Activated naive CD4-positive, alpha-beta T cell treated with anti-CD3 and anti-CD28 coated beads, Interleukin-2, amount 10 ng/mL, durations not matched to agents 7 days and 5 days (primary cell): ENCODE results near the gene MAP2K7.
"Not testable (repeated sequence)": the region's sequence is repeated elsewhere in the genome, so short reads cannot be mapped to it uniquely, and the experiment has no call there.

ENCODE experiments used
- CTCF ChIA-PET: fragments of 350-600 bp; sonication (Branson Sonifier 250); formaldehyde crosslinking; loops from one replicate; lab custom pipeline; 2021; ENCODE audit warnings: antibody characterized with exemption; lab: Charles Lee
- DNase-seq: peaks from one replicate; pipeline ENCODE4 v3.0.0-alpha.2; 2020
- H3K27ac Mint-ChIP-seq: one replicate; pipeline ENCODE4 v1.8.0; 2021; ENCODE audit warnings: mild to moderate bottlenecking, moderate library complexity, mixed read lengths
- H3K27me3 Mint-ChIP-seq: one replicate; pipeline ENCODE4 v1.8.0; 2021; ENCODE audit warnings: mild to moderate bottlenecking, mixed read lengths
- H3K36me3 Mint-ChIP-seq: one replicate; pipeline ENCODE4 v1.8.0; 2021; ENCODE audit warnings: mixed read lengths
- H3K4me1 Mint-ChIP-seq: one replicate; pipeline ENCODE4 v1.8.0; 2021; ENCODE audit warnings: mixed read lengths
- H3K4me3 Mint-ChIP-seq: one replicate; pipeline ENCODE4 v1.8.0; 2021; ENCODE audit warnings: mild to moderate bottlenecking, moderate library complexity, mixed read lengths
- H3K9me3 Mint-ChIP-seq: one replicate; pipeline ENCODE4 v1.8.0; 2021; ENCODE audit warnings: mixed read lengths

Gene MAP2K7

DNA sequence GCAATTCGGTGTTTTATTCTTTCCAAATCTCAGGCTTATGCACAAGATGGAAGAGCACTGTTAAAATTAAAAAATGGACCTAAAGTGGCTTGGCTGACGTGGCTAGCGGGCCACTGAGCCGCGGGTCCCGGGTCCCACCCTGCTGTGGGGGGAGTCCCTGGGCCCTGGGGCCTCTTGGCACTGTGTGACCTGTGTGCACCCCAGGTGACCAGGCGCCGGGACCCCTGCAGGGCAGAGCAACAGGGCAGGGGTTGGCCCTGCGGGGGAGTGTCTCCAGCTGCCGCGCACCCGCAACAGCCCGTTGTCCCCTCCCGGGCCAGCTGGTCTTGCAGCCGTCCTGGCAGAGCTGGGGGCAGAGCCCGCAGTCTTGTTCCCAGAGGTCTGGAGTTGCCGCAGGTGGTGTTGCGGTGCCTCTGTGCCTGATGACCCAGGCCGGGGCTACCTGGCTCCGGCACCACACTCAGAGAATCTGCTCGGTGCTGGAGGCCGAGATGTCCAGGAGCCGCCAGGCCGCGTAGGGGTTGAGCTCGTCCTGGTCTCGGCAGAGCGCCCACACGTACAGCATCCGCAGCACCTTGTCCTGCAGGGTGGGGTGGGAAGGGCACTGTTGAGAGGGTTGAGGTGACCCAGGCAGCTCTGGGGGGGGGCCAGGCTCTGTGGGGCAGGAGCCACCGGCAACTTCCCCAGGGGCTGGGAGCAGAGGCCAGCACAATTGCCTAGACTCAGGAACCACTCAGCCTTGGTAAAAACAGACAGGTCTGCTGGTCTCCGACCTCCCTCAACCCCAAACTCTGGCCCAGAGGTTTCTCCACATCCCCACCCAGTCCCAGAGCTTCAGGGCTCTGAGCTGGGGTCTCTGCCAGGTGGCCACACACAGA, 23.3 kb downstream of the MAP2K7 start:
- Mint-ChIP-seq H3K27me3 (peaks cover 4% of the 10 kb centered on the region), H3K9me3 (no peaks in the 10 kb centered on the region), H3K36me3 (peaks cover 6% of the 10 kb centered on the region), H3K4me1 (peaks cover 13% of the 10 kb centered on the region), H3K4me3 (peak overlapping the region; percentile 50), H3K27ac (peak overlapping the region; percentile 58)
- CTCF ChIA-PET = interaction anchor here (0.7 to 1.9 kb wide), 2 partner anchors 73 to 74 kb away, joined by 3 to 4 read pairs; no protein-coding TSS in a partner anchor
- DNase-seq = no peak

DNA sequence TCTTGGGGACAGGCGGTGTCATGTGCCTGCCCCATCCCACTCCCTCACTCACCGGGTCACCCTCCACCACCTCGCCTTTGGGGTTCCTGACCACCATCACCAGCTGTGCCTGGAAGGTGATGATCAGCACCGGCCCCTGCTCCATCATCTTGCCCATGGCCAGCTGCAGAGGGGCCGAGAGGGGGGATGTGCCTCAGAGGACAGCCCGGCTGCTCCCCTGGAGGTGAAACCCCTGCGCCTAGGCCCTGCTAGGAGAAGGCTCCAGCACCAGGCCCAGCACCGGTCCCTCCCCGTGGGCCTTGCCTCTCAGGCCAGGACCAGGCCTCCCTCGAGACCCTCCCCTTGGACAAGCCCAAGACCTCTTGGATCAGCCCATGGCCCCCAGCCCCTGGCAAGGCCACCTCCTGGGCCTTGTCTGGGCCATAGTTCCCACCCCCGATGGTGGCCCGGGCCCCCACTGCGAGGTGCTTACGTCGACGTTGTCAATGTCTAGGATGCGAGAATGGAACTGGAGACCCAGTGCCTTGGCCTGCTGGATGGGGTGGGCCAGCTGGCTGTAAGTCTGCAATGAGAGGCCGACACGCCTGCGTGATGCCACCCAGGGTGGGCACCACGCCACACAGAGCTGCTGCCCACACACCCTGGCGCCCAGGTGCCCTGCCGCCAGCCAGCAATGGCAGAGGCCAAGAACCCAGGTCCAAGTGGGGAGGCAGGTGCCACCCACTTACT, 24.1 kb downstream of the MAP2K7 start:
- no peaks in the 10 kb centered on the region for H3K9me3 Mint-ChIP-seq
- peaks cover 10% of the 10 kb centered on the region for H3K4me1 Mint-ChIP-seq
- DNase-seq = no peak
- peaks cover 4% of the 10 kb centered on the region for H3K27me3 Mint-ChIP-seq
- no peak overlapping the region for H3K27ac Mint-ChIP-seq
- no peak overlapping the region for H3K4me3 Mint-ChIP-seq
- peaks cover 4% of the 10 kb centered on the region for H3K36me3 Mint-ChIP-seq
- CTCF ChIA-PET = interaction anchor here (1.9 kb wide), 1 partner anchor 73 kb away, joined by 4 read pairs; no protein-coding TSS in a partner anchor

DNA sequence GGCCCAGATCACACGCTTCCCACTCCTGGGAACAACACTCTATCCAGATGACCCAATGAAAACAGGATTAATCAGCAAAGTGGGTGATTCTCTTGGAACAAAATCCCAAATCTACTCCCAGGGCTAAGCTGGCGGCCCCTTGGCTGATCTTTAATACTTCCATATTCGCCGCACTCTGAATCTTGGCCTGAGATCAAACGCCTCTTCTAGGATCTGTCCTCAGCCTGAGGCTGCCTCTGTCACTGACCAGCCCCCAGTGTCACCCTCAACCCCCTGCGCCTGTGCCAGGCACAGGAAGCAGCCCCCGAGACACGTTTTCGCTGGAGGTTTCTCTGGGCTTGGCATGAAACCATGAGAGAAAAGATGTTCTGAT, 24.6 kb downstream of the MAP2K7 start:
- no peaks in the 10 kb centered on the region for H3K27me3 Mint-ChIP-seq
- no peak overlapping the region for H3K4me3 Mint-ChIP-seq
- no peak for DNase-seq
- no peaks in the 10 kb centered on the region for H3K9me3 Mint-ChIP-seq
- CTCF ChIA-PET = interaction anchor here (0.8 to 2.8 kb wide), 6 partner anchors 14 to 140 kb away, joined by 3 to 14 read pairs (median 4); partner anchors contain the start of gene TIMM44
- H3K27ac Mint-ChIP-seq = no peak overlapping the region
- peaks cover 4% of the 10 kb centered on the region for H3K36me3 Mint-ChIP-seq
- H3K4me1 Mint-ChIP-seq = peaks cover 10% of the 10 kb centered on the region

DNA sequence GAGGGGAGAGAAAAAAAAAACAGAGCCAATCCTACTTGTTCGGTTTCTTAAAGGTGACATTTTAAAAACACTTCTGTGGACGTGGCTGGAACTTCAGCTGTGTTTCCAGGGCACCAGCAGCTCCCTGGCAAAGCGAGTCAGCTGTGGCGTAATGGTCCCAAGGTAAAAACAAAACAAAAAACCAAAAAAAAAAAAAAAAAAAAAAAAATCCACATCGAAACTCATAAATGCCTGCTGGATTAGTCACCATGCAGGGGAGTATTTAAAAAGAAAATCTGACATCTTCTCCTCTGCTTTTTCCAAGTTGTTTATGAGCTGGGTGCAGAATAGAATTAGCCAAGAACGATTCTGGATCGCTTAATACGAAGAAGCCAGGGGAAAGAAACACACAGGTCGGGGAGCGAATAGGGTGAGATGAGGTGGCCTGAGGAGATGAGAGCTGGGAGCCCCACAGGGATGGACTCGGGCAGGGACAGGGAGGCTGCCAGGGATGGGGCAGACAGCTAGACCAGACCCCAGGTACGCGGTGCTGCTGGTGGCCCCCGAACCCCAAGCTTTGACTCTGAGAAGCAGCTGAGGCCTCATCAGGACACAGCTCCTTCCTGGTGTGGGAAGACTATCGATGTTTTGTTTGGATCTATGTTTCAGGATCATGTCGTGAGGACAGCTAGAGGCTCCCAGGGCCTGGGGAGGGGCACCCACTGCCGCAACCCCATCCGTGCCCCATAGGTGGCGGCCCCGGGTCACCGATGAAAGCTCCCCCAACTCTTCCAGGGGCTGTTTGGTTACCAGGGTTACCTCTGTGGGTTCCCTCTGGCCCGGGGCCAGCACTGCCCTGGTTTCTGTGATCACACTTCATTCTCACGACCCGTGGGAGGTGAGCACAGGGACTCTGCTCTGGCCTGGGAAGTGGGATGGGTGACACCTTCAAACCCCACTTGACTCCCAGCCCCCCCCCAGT, 25.3 kb downstream of the MAP2K7 start:
- no peaks in the 10 kb centered on the region for H3K9me3 Mint-ChIP-seq
- H3K36me3 Mint-ChIP-seq = peaks cover 7% of the 10 kb centered on the region
- CTCF ChIA-PET = interaction anchor here (0.8 to 2.8 kb wide), 9 partner anchors 9 to 140 kb away, joined by 3 to 14 read pairs (median 4); partner anchors contain the start of gene TIMM44
- peak overlapping the region; percentile 12 for H3K27ac Mint-ChIP-seq
- no peaks in the 10 kb centered on the region for H3K27me3 Mint-ChIP-seq
- H3K4me1 Mint-ChIP-seq = peaks cover 10% of the 10 kb centered on the region
- DNase-seq = peak; percentile 69
- no peak overlapping the region for H3K4me3 Mint-ChIP-seq

DNA sequence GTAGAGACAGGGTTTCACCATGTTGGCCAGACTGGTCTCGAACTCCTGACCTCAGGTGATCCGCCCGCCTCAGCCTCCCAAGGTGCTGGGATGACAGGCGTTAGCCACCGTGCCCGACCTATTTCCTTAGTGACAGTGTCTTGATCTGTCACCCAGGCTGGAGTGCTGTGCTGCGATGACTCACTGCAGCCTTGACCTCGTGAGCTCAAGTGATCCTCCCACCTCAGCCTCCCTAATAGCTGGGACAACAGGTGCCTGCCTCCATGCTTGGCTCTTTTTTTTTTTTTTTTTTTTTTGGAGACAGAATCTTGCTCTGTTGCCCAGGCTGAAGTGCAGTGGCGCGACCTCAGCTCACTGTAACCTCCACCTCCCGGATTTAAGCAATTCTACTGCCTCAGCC, 26.4 kb downstream of the MAP2K7 start:
- not testable (repeated sequence) for H3K27me3 Mint-ChIP-seq, H3K27ac Mint-ChIP-seq, H3K4me1 Mint-ChIP-seq, DNase-seq, H3K9me3 Mint-ChIP-seq, H3K4me3 Mint-ChIP-seq, H3K36me3 Mint-ChIP-seq
- CTCF ChIA-PET = interaction anchor here (0.6 to 2.8 kb wide), 2 partner anchors 13 to 534 kb away, joined by 5 to 14 read pairs; partner anchors contain the start of gene TIMM44

DNA sequence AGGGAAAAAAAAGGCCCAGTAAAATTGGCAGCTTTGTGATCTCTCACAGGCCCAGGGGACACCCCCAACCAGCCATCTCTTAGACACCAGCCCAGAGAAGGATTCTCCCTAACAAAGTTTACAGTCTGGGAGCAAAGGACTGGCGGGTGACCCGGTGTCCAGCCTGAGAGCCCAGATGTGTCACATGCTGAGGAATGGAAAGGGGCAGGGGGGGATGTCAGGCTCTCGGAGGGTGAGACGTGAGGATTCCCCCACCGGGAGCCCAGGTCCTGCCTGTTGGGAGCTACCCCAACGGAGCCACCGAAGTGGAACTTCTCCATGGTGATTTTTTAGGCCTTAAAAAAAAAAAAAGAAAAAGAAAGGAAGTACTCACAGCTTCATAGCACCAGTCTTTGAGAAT, 27.1 kb downstream of the MAP2K7 start:
- H3K27me3 Mint-ChIP-seq = no peaks in the 10 kb centered on the region
- peaks cover 7% of the 10 kb centered on the region for H3K36me3 Mint-ChIP-seq
- DNase-seq = no peak
- peak overlapping the region; percentile 45 for H3K27ac Mint-ChIP-seq
- peaks cover 5% of the 10 kb centered on the region for H3K4me1 Mint-ChIP-seq
- no peaks in the 10 kb centered on the region for H3K9me3 Mint-ChIP-seq
- no peak overlapping the region for H3K4me3 Mint-ChIP-seq
- CTCF ChIA-PET = interaction anchor here (0.6 to 2.8 kb wide), 3 partner anchors 12 to 534 kb away, joined by 4 to 14 read pairs (median 5); partner anchors contain the start of gene TIMM44

DNA sequence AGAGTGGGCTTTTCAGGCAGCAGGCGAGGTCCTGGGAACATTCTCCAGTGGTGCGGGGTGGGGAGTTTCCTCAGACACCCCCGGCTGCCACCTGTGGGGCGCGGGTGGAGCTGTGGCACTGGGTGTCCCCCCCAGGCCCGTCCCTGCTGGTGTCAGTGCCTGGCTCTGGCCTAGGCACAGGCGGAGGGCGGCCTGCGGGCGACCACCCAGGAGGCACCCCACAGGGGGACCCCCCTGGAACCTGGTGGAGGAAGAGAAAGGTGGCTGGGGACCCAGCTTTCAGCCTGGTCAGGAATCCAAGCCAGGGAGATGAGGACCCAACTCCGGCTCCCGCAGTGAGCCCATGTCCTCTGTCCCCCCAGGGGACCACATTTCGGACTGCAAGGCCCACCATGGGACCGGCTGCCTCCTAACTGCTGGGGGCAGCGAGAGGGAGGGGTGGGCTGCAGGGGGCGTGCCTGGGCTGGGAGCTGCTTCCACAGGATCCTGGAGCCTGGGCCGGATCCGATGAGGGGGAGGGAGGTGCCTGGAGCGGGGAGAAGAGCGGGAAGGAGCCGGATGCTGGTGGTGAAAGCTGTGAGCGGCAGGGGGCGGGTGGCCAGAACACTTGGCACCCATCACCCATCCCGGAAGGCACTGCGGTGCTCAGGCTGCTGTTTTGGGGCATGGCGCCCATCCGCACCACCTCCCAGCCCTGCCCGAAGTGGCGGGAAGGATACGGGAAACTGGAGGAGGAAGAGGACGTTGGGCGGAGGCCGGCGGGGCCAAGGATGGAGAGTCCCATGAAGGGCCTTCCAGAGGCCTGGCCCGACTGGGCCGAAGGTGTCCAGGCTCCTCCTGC, 27.8 kb downstream of the MAP2K7 start:
- Mint-ChIP-seq H3K27me3 (no peaks in the 10 kb centered on the region), H3K27ac (no peak overlapping the region), H3K4me1 (peaks cover 2% of the 10 kb centered on the region), H3K36me3 (peaks cover 7% of the 10 kb centered on the region), H3K9me3 (no peaks in the 10 kb centered on the region), H3K4me3 (no peak overlapping the region)
- CTCF ChIA-PET = interaction anchor here (0.6 to 2.8 kb wide), 2 partner anchors 11 to 138 kb away, joined by 4 to 14 read pairs; partner anchors contain the start of gene TIMM44
- DNase-seq = no peak

DNA sequence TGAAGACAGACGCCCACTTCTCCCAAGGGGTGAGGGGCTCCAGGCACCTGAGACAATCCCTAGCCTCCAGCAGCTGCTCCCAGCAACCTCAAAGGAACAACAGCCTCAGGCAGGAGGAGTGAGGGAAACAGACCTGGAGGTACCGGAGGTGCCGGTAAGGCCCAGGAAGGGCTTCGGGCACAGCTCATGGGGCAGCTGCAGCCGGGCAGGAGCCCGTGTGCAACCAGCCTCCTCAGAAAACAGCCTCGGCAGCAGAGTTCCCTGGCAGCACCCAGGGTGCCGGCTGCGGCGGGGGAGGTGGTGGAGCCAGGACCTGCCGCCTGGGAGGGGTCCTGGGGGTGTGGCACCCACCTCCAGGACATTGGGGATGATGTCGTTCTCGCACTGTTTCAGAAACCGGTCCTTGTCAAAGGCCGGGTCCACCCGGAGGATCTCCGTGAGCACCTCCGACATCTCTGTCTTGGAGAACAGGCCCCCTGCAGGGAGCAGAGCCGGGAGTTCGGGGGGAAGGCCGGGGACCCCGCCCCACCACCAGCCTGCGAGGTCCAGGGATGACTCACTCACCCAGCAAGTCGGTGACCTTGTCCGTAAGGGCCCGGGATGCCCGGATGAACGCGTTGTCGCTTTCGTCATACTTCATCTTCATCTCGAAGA, 28.7 kb downstream of the MAP2K7 start:
- Mint-ChIP-seq H3K27me3 (no peaks in the 10 kb centered on the region), H3K9me3 (no peaks in the 10 kb centered on the region), H3K4me1 (no peaks in the 10 kb centered on the region), H3K4me3 (no peak overlapping the region), H3K27ac (no peak overlapping the region), H3K36me3 (peaks cover 7% of the 10 kb centered on the region)
- CTCF ChIA-PET = no interaction called here
- DNase-seq = no peak

DNA sequence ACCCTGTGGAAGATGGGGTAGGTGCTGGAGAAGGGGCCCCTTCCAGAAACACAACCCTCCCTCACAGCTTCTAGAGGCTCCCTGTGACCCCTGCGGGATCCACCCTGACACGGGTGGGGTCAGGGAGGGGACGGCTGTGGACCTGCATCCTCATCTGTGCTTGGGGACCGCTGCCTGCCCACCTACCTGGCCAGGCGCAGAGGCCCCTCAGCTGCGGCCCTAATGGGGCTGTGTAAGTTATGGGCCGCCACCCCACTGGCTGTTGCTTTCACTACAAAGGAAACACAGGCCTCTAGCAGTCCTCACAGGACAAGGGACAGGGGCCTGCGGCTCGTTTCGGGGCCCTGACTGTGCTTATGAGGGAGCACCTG, 29.2 kb downstream of the MAP2K7 start:
- no peak for DNase-seq
- Mint-ChIP-seq H3K27ac (no peak overlapping the region), H3K36me3 (peaks cover 9% of the 10 kb centered on the region), H3K4me3 (no peak overlapping the region), H3K4me1 (no peaks in the 10 kb centered on the region), H3K9me3 (no peaks in the 10 kb centered on the region), H3K27me3 (no peaks in the 10 kb centered on the region)
- CTCF ChIA-PET = no interaction called here

DNA sequence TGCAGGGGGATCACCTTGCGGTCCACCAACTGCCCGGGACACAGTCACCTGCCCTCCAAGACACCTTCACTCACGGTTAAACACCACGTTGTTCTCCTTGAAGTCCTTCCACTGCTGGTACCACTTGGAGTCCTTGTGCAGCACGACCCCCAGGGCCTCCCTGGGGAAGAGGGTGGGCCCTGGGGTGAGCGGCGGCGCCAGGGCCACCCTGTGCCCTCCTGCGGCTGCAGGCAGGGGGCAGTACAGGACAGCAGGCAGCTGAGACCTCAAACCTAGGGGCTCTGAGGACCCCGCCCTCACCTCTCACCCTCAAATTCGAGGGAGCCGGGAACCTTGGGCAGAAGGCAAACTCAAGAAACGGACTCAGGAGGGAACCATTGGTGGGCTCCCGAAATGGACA, 29.7 kb downstream of the MAP2K7 start:
- Mint-ChIP-seq H3K4me3 (no peak overlapping the region), H3K9me3 (no peaks in the 10 kb centered on the region), H3K27ac (no peak overlapping the region), H3K27me3 (no peaks in the 10 kb centered on the region), H3K36me3 (peaks cover 10% of the 10 kb centered on the region), H3K4me1 (no peaks in the 10 kb centered on the region)
- CTCF ChIA-PET = no interaction called here
- no peak for DNase-seq

DNA sequence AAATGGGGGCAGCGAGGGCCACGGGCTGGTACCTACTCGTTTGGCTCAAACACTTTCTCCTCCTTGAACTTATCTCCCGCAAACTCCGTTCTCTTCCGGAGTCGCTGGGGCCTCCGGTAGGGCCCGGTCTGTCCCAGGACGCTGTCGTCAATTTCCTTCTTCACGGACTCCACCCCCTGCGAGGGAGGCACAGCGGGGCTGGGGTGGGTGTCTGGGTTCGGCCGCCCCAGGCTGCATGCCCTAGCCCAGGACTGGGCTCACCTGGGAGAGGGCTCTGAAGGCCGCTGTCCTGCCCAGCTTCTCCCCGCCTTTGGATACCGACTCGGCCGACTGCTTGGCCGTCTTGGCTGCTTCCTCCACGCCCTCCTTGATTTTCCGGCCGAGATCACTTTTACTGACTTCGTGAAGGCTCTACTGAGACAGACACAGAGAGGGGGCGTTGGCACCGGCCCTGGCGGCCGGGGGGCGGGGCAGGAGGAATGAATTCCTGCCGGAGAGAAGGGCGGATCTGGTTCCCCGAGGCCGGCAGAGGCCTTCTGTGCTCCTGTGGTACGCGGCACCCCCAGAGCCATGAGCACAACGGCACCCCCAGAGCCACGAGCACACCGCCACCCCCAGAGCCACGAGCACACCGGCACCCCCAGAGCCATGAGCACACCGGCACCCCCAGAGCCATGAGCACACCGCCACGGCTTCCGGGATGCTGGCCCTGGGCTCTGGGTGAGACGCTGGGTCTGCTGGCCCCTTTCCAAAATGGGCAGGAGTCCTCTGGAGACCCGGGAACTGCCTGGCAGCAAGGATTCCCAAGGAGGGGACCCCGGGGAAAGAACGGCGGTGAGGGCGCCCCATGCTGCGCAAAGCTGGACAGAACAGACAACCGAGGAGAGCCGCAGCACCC, 30.4 kb downstream of the MAP2K7 start:
- CTCF ChIA-PET = interaction anchor here (1.8 kb wide), 1 partner anchor 10 kb away, joined by 7 read pairs; the partner anchor contains the start of gene TIMM44
- H3K4me1 Mint-ChIP-seq = peaks cover 3% of the 10 kb centered on the region
- H3K36me3 Mint-ChIP-seq = peaks cover 13% of the 10 kb centered on the region
- H3K4me3 Mint-ChIP-seq = no peak overlapping the region
- DNase-seq = no peak
- H3K27me3 Mint-ChIP-seq = no peaks in the 10 kb centered on the region
- no peaks in the 10 kb centered on the region for H3K9me3 Mint-ChIP-seq
- no peak overlapping the region for H3K27ac Mint-ChIP-seq

DNA sequence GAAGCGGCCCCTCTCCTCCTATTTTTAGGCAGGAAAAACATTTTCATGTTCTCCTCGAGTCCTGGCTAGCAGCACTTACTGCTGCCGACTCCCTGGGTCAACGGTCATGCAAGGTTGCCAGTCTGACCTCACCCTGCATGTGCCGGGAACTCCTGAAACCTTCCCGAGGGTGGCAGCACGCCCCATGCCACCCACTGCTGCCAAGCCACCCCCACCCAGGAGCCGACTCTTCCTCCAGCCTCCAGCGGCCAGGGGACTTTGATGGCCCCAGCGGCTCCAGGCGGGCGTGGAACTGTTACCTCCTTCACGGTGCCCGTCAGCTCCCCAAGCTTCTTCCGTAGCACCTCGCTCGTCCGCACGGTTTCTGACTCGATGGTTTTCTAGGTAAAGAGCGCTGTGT, 31.1 kb downstream of the MAP2K7 start:
- DNase-seq = no peak
- CTCF ChIA-PET = interaction anchor here (1.8 kb wide), 1 partner anchor 9 kb away, joined by 7 read pairs; the partner anchor contains the start of gene TIMM44
- Mint-ChIP-seq H3K36me3 (peaks cover 13% of the 10 kb centered on the region), H3K4me3 (no peak overlapping the region), H3K27ac (no peak overlapping the region), H3K9me3 (no peaks in the 10 kb centered on the region), H3K27me3 (no peaks in the 10 kb centered on the region), H3K4me1 (peaks cover 3% of the 10 kb centered on the region)
